Neural progenitor cell (in vitro differentiated cells): Measurements from ENCODE around the gene NAA15.

Source experiments
- EZH2 ChIP-seq: fragments of 200-600 bp; sonication (generic); IDR thresholded peaks from 2 replicates; pipeline ENCODE4 v1.6.1; 2017; ENCODE audit warnings: antibody characterized with exemption, mild to moderate bottlenecking, moderate library complexity
- EZH2phosphoT487 ChIP-seq: fragments of 200-600 bp; sonication (generic); IDR thresholded peaks from 2 replicates; pipeline ENCODE4 v1.6.1; 2017; ENCODE audit warnings: antibody characterized with exemption
- TF ChIP-seq, protein P1 (sequence below): fragments of 200-600 bp; sonication (generic); IDR thresholded peaks from 2 replicates; pipeline ENCODE4 v1.5.1; 2017; ENCODE audit warnings: antibody characterized with exemption, mild to moderate bottlenecking

DNA sequence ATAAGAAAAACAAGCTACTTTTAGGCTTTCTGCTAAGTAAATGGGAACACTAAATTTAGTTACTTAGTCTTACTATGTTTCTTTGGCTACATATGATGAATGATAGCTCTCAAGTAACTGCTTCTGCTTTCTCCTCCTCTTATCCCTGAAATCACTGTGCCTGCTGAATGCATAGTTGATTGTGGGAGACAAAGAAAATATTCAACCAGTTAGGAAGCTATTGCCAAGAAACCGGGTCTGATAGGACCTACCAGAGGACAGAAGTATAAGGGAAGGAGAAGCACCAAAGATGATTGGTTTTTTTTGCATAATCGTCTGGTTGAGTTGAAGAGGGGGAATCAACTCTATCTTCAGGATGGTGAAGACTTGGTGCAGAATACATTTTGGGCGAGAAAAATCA lies 29.0 kb downstream of the NAA15 start:
- TF ChIP-seq, protein P1, sequence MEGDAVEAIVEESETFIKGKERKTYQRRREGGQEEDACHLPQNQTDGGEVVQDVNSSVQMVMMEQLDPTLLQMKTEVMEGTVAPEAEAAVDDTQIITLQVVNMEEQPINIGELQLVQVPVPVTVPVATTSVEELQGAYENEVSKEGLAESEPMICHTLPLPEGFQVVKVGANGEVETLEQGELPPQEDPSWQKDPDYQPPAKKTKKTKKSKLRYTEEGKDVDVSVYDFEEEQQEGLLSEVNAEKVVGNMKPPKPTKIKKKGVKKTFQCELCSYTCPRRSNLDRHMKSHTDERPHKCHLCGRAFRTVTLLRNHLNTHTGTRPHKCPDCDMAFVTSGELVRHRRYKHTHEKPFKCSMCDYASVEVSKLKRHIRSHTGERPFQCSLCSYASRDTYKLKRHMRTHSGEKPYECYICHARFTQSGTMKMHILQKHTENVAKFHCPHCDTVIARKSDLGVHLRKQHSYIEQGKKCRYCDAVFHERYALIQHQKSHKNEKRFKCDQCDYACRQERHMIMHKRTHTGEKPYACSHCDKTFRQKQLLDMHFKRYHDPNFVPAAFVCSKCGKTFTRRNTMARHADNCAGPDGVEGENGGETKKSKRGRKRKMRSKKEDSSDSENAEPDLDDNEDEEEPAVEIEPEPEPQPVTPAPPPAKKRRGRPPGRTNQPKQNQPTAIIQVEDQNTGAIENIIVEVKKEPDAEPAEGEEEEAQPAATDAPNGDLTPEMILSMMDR: no peak
- TF ChIP-seq EZH2phosphoT487 (no peak), EZH2 (no peak)
